Fibroblast of the conjunctiva (primary cell): ENCODE measurements around the gene HECW1.
"Not testable (repeated sequence)": the region's sequence is repeated elsewhere in the genome, so short reads cannot be mapped to it uniquely, and the experiment has no call there.

ENCODE experiments used
- DNase-seq: peaks from one replicate; pipeline ENCODE4 v3.0.0-alpha.2; 2010; ENCODE audit warnings: low read depth

HECW1 gene

GRCh38 chr7:43208242-43208641 lies 95.8 kb downstream of the HECW1 start:
- DNase-seq, result no peak

- not testable (repeated sequence) for DNase-seq
Measured at GRCh38 chr7:43210539-43210938, 98.1 kb downstream of the HECW1 start.

GRCh38 chr7:43211286-43211685 lies 98.8 kb downstream of the HECW1 start:
- no peak for DNase-seq

GRCh38 chr7:43211693-43212092 lies 99.2 kb downstream of the HECW1 start:
- DNase-seq, result no peak

GRCh38 chr7:43212921-43213320 lies 100.5 kb downstream of the HECW1 start:
- no peak for DNase-seq

GRCh38 chr7:43215061-43215460 lies 102.6 kb downstream of the HECW1 start:
- no peak for DNase-seq

- no peak for DNase-seq
Measured at GRCh38 chr7:43217055-43217454, 104.6 kb downstream of the HECW1 start.

- not testable (repeated sequence) for DNase-seq
Measured at GRCh38 chr7:43218901-43219300, 106.5 kb downstream of the HECW1 start.

GRCh38 chr7:43220250-43220649 lies 107.8 kb downstream of the HECW1 start:
- peak; percentile 5 for DNase-seq

- no peak for DNase-seq
Measured at GRCh38 chr7:43220742-43221141, 108.3 kb downstream of the HECW1 start.

- DNase-seq, result no peak
Measured at GRCh38 chr7:43229801-43230200, 117.4 kb downstream of the HECW1 start.

- DNase-seq, result no peak
Measured at GRCh38 chr7:43232366-43232765, 119.9 kb downstream of the HECW1 start.

- DNase-seq, result no peak
Measured at GRCh38 chr7:43234073-43234472, 121.6 kb downstream of the HECW1 start.

GRCh38 chr7:43234968-43235367 lies 122.5 kb downstream of the HECW1 start:
- DNase-seq, result no peak

- DNase-seq, result no peak
Measured at GRCh38 chr7:43240565-43240964, 128.1 kb downstream of the HECW1 start.

- no peak for DNase-seq
Measured at GRCh38 chr7:43242628-43243255, 130.3 kb downstream of the HECW1 start.

- DNase-seq, result no peak
Measured at GRCh38 chr7:43244232-43244631, 131.8 kb downstream of the HECW1 start.

- DNase-seq, result no peak
Measured at GRCh38 chr7:43244784-43245183, 132.3 kb downstream of the HECW1 start.

GRCh38 chr7:43247757-43248156 lies 135.3 kb downstream of the HECW1 start:
- DNase-seq, result no peak

GRCh38 chr7:43248553-43248952 lies 136.1 kb downstream of the HECW1 start:
- DNase-seq, result no peak

GRCh38 chr7:43248961-43249822 lies 136.7 kb downstream of the HECW1 start:
- peak; percentile 9 for DNase-seq

GRCh38 chr7:43249823-43250145 lies 137.3 kb downstream of the HECW1 start:
- DNase-seq, result no peak

- peak; percentile 80 for DNase-seq
Measured at GRCh38 chr7:43260980-43261878, 148.8 kb downstream of the HECW1 start.
